HEK293 (cell line): ENCODE measurements around the gene CCR9.
A peak's percentile ranks its signal among the peaks of the same experiment; 100 is the strongest.

Source experiments
- CTCF ChIA-PET: fragments of 350-600 bp; formaldehyde crosslinking; extraction: SDS; loops from one replicate; lab custom pipeline; 2021; ENCODE audit warnings: antibody characterized with exemption; lab: Yijun Ruan, JAX
- POLR2A ChIA-PET: fragments of 300-600 bp; formaldehyde crosslinking; extraction: SDS; loops from one replicate; lab custom pipeline; 2020; ENCODE audit warnings: antibody characterized with exemption, inconsistent platforms; lab: Yijun Ruan, JAX
- H3K27ac ChIP-seq: fragments of 200-500 bp; sonication (Bioruptor generic); 2 replicates; pipeline ENCODE4 v1.5.1; 2014; ENCODE audit warnings: low read depth, low read length, control low read depth, inconsistent platforms; ENCODE audit errors: extremely low read depth
- H3K36me3 ChIP-seq, 2 experiments: fragments of 200-500 bp in 1 of 2; sonication (Bioruptor generic) in 1 of 2; 1 replicate in 1 of 2; 2 replicates in 1 of 2; pipeline ENCODE4 v1.5.1; 2014 to 2017; ENCODE audit warnings: inconsistent platforms in 2 of 2, low read length in 2 of 2; ENCODE audit not compliant: control insufficient read depth in 2 of 2, insufficient read depth in 1 of 2
- H3K4me1 ChIP-seq: fragments of 200-500 bp; sonication (Bioruptor generic); 2 replicates; pipeline ENCODE4 v1.5.1; 2014; ENCODE audit warnings: mild to moderate bottlenecking, low read length, inconsistent platforms; ENCODE audit not compliant: control insufficient read depth, insufficient read depth
- H3K4me3 ChIP-seq: 2 replicates; pipeline ENCODE4 v1.5.1; 2011; ENCODE audit warnings: low read depth, mild to moderate bottlenecking, control low read depth, low read length, moderate library complexity
- H3K9me3 ChIP-seq: fragments of 200-500 bp; sonication (Bioruptor generic); 2 replicates; pipeline ENCODE4 v1.5.1; 2014; ENCODE audit warnings: low read depth, low read length, inconsistent platforms; ENCODE audit not compliant: control insufficient read depth, insufficient read depth
- EGR2 ChIP-seq: fragments of 450-650 bp; formaldehyde crosslinking; IDR thresholded peaks from 2 replicates; pipeline ENCODE4 v1.5.1; 2016; ENCODE audit warnings: low read depth, missing biosample characterization, missing genetic modification characterization
- ZFHX2 ChIP-seq: fragments of 450-650 bp; formaldehyde crosslinking; conservative IDR thresholded peaks from 2 replicates; pipeline ENCODE4 v1.5.1; 2016; ENCODE audit warnings: missing biosample characterization, missing genetic modification characterization
- ZNF121 ChIP-seq: fragments of 450-650 bp; formaldehyde crosslinking; IDR thresholded peaks from 2 replicates; pipeline ENCODE4 v1.5.1; 2016; ENCODE audit warnings: missing biosample characterization, missing genetic modification characterization
- ZNF175 ChIP-seq: fragments of 450-650 bp; formaldehyde crosslinking; IDR thresholded peaks from 2 replicates; pipeline ENCODE4 v1.5.1; 2016; ENCODE audit warnings: missing biosample characterization, missing genetic modification characterization
- ZNF391 ChIP-seq: fragments of 450-650 bp; formaldehyde crosslinking; IDR thresholded peaks from 2 replicates; pipeline ENCODE4 v1.5.1; 2016; ENCODE audit warnings: low read depth, missing biosample characterization, missing genetic modification characterization, borderline replicate concordance
- ZNF394 ChIP-seq: fragments of 450-650 bp; formaldehyde crosslinking; IDR thresholded peaks from 2 replicates; pipeline ENCODE4 v1.5.1; 2016; ENCODE audit warnings: missing biosample characterization, missing genetic modification characterization, mild to moderate bottlenecking, moderate library complexity, borderline replicate concordance
- ZNF48 ChIP-seq: fragments of 450-650 bp; formaldehyde crosslinking; IDR thresholded peaks from 2 replicates; pipeline ENCODE4 v1.5.1; 2016; ENCODE audit warnings: missing biosample characterization, missing genetic modification characterization
- ZNF555 ChIP-seq: fragments of 450-650 bp; formaldehyde crosslinking; conservative IDR thresholded peaks from 2 replicates; pipeline ENCODE4 v1.5.1; 2017; ENCODE audit warnings: missing biosample characterization, mild to moderate bottlenecking, missing genetic modification characterization, inconsistent platforms
- ZNF629 ChIP-seq: fragments of 450-650 bp; formaldehyde crosslinking; IDR thresholded peaks from 2 replicates; pipeline ENCODE4 v1.5.1; 2017; ENCODE audit warnings: missing biosample characterization, missing genetic modification characterization
- ZNF660 ChIP-seq: fragments of 450-650 bp; IDR thresholded peaks from 2 replicates; pipeline ENCODE4 v1.5.1; 2018; ENCODE audit warnings: missing biosample characterization, mild to moderate bottlenecking, missing genetic modification characterization
- ZNF76 ChIP-seq: fragments of 450-650 bp; formaldehyde crosslinking; IDR thresholded peaks from 2 replicates; pipeline ENCODE4; 2016; ENCODE audit warnings: low read depth, missing biosample characterization, missing genetic modification characterization, borderline replicate concordance
- ZSCAN23 ChIP-seq: fragments of 450-650 bp; formaldehyde crosslinking; IDR thresholded peaks from 2 replicates; pipeline ENCODE4 v1.5.1; 2016; ENCODE audit warnings: missing biosample characterization, missing genetic modification characterization
- TF ChIP-seq, protein P1 (sequence below): fragments of 450-650 bp; formaldehyde crosslinking; IDR thresholded peaks from 2 replicates; pipeline ENCODE4 v1.5.1; 2016; ENCODE audit warnings: missing biosample characterization, missing genetic modification characterization
- TF ChIP-seq, protein P2 (sequence below): fragments of 450-650 bp; formaldehyde crosslinking; IDR thresholded peaks from 2 replicates; pipeline ENCODE4 v1.5.1; 2016; ENCODE audit warnings: missing biosample characterization, missing genetic modification characterization, borderline replicate concordance
- TF ChIP-seq, protein P3 (sequence below): fragments of 450-650 bp; formaldehyde crosslinking; IDR thresholded peaks from 2 replicates; pipeline ENCODE4 v1.5.1; 2016; ENCODE audit warnings: missing biosample characterization, missing genetic modification characterization
- TF ChIP-seq, protein P4 (sequence below): fragments of 450-650 bp; formaldehyde crosslinking; IDR thresholded peaks from 2 replicates; pipeline ENCODE4 v1.5.1; 2016; ENCODE audit warnings: missing biosample characterization, missing genetic modification characterization
- TF ChIP-seq, protein P5 (sequence below): fragments of 450-650 bp; formaldehyde crosslinking; IDR thresholded peaks from 2 replicates; pipeline ENCODE4 v1.5.1; 2016; ENCODE audit warnings: missing biosample characterization, missing genetic modification characterization, borderline replicate concordance
- TF ChIP-seq, protein P6 (sequence below): fragments of 450-650 bp; formaldehyde crosslinking; IDR thresholded peaks from 2 replicates; pipeline ENCODE4 v1.5.1; 2017; ENCODE audit warnings: missing biosample characterization, missing genetic modification characterization

Gene CCR9

DNA sequence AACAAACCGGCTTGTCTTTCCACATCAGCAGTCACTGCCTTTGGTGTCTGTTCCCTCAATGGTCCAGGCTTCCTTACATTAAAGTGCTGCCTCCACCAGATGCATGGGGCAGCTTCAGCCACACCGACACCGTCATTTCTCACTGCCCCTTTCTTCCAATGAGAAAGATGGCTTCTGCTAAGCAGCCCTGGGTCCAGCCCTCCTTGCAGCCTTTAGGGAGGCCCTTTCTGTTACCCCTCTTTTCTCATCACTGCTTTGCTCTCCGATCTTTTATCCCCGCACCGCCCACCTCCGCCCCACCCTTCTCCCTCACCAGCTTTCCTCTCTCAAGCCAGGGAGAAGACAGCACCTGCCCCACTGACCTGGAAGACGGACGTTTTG is 28.7 kb downstream of the CCR9 start:
- H3K4me1 ChIP-seq, result no peaks in the 10 kb centered on the region
- peaks cover 0 to 8% of the 10 kb centered on the region in 2 experiments; a peak in 1 of 3 replicates for H3K36me3 ChIP-seq
- ChIA-PET POLR2A (no interaction called here), CTCF (no interaction called here)
- H3K9me3 ChIP-seq, result no peaks in the 10 kb centered on the region
- H3K4me3 ChIP-seq, result no peak overlapping the region
- no peak overlapping the region for H3K27ac ChIP-seq
- TF ChIP-seq, protein P1, sequence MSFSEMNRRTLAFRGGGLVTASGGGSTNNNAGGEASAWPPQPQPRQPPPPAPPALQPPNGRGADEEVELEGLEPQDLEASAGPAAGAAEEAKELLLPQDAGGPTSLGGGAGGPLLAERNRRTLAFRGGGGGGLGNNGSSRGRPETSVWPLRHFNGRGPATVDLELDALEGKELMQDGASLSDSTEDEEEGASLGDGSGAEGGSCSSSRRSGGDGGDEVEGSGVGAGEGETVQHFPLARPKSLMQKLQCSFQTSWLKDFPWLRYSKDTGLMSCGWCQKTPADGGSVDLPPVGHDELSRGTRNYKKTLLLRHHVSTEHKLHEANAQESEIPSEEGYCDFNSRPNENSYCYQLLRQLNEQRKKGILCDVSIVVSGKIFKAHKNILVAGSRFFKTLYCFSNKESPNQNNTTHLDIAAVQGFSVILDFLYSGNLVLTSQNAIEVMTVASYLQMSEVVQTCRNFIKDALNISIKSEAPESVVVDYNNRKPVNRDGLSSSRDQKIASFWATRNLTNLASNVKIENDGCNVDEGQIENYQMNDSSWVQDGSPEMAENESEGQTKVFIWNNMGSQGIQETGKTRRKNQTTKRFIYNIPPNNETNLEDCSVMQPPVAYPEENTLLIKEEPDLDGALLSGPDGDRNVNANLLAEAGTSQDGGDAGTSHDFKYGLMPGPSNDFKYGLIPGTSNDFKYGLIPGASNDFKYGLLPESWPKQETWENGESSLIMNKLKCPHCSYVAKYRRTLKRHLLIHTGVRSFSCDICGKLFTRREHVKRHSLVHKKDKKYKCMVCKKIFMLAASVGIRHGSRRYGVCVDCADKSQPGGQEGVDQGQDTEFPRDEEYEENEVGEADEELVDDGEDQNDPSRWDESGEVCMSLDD, result no peak
- TF ChIP-seq ZNF76 (tag by site-specific recombination) (no peak), ZNF555 (tag by site-specific recombination) (no peak), ZNF394 (no peak)
- TF ChIP-seq, protein P2, sequence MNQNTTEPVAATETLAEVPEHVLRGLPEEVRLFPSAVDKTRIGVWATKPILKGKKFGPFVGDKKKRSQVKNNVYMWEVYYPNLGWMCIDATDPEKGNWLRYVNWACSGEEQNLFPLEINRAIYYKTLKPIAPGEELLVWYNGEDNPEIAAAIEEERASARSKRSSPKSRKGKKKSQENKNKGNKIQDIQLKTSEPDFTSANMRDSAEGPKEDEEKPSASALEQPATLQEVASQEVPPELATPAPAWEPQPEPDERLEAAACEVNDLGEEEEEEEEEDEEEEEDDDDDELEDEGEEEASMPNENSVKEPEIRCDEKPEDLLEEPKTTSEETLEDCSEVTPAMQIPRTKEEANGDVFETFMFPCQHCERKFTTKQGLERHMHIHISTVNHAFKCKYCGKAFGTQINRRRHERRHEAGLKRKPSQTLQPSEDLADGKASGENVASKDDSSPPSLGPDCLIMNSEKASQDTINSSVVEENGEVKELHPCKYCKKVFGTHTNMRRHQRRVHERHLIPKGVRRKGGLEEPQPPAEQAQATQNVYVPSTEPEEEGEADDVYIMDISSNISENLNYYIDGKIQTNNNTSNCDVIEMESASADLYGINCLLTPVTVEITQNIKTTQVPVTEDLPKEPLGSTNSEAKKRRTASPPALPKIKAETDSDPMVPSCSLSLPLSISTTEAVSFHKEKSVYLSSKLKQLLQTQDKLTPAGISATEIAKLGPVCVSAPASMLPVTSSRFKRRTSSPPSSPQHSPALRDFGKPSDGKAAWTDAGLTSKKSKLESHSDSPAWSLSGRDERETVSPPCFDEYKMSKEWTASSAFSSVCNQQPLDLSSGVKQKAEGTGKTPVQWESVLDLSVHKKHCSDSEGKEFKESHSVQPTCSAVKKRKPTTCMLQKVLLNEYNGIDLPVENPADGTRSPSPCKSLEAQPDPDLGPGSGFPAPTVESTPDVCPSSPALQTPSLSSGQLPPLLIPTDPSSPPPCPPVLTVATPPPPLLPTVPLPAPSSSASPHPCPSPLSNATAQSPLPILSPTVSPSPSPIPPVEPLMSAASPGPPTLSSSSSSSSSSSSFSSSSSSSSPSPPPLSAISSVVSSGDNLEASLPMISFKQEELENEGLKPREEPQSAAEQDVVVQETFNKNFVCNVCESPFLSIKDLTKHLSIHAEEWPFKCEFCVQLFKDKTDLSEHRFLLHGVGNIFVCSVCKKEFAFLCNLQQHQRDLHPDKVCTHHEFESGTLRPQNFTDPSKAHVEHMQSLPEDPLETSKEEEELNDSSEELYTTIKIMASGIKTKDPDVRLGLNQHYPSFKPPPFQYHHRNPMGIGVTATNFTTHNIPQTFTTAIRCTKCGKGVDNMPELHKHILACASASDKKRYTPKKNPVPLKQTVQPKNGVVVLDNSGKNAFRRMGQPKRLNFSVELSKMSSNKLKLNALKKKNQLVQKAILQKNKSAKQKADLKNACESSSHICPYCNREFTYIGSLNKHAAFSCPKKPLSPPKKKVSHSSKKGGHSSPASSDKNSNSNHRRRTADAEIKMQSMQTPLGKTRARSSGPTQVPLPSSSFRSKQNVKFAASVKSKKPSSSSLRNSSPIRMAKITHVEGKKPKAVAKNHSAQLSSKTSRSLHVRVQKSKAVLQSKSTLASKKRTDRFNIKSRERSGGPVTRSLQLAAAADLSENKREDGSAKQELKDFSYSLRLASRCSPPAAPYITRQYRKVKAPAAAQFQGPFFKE (tag by site-specific recombination), result no peak
- TF ChIP-seq, protein P3, sequence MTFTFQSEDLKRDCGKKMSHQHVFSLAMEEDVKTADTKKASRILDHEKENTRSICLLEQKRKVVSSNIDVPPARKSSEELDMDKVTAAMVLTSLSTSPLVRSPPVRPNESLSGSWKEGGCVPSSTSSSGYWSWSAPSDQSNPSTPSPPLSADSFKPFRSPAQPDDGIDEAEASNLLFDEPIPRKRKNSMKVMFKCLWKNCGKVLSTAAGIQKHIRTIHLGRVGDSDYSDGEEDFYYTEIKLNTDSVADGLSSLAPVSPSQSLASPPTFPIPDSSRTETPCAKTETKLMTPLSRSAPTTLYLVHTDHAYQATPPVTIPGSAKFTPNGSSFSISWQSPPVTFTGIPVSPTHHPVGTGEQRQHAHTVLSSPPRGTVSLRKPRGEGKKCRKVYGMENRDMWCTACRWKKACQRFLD (tag by site-specific recombination), result no peak

DNA sequence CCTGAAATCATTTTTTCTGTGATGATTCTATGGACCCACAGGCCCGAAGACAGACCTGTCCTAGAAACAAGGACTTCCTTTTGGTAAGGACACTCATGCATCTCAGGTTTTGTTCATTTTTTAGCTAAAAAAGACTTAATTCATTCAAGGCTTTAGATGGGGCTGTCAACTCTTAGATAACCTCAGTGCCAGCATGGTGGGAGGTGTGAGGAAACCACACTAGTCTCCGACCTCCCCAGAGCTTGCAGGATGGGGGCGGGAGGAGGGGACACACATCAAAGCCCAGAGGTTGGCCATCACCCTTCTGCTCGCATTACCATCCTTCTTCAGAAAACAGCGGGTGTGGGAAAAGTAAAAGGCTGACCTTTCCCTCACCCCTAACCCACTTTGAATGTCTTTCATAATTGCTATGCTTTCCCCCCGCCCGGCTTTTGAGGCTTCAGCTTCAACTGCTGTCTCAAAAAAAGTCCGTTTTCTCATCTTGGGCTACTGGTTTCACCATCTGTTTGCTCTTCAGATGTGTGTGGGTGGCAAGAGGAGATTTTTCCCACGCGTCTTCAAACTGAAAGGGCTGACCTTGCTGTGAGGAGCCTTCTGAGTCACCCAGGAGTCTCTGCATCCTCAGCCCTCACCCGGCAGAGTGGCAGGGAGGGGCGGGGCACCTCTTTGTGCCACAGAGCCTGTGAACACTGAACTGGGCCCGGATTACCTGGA is 29.3 kb downstream of the CCR9 start:
- H3K36me3 ChIP-seq, result peaks cover 0 to 14% of the 10 kb centered on the region in 2 experiments; a peak in 1 of 3 replicates
- H3K4me1 ChIP-seq, result no peaks in the 10 kb centered on the region
- no peak overlapping the region for H3K4me3 ChIP-seq
- ChIA-PET CTCF (no interaction called here), POLR2A (no interaction called here)
- H3K27ac ChIP-seq, result no peak overlapping the region
- no peaks in the 10 kb centered on the region for H3K9me3 ChIP-seq
- peak; percentile 71 for TF ChIP-seq EGR2 (tag by site-specific recombination)
- no peak for TF ChIP-seq ZSCAN23
- TF ChIP-seq, protein P4, sequence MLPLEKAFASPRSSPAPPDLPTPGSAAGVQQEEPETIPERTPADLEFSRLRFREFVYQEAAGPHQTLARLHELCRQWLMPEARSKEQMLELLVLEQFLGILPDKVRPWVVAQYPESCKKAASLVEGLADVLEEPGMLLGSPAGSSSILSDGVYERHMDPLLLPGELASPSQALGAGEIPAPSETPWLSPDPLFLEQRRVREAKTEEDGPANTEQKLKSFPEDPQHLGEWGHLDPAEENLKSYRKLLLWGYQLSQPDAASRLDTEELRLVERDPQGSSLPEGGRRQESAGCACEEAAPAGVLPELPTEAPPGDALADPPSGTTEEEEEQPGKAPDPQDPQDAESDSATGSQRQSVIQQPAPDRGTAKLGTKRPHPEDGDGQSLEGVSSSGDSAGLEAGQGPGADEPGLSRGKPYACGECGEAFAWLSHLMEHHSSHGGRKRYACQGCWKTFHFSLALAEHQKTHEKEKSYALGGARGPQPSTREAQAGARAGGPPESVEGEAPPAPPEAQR, result no peak
- TF ChIP-seq ZFHX2 (tag by site-specific recombination), result peak; percentile 79
- TF ChIP-seq ZNF391, result no peak
- TF ChIP-seq ZNF660 (tag by site-specific recombination), result no peak
- TF ChIP-seq ZNF175 (tag by site-specific recombination), result no peak
- TF ChIP-seq, protein P5, sequence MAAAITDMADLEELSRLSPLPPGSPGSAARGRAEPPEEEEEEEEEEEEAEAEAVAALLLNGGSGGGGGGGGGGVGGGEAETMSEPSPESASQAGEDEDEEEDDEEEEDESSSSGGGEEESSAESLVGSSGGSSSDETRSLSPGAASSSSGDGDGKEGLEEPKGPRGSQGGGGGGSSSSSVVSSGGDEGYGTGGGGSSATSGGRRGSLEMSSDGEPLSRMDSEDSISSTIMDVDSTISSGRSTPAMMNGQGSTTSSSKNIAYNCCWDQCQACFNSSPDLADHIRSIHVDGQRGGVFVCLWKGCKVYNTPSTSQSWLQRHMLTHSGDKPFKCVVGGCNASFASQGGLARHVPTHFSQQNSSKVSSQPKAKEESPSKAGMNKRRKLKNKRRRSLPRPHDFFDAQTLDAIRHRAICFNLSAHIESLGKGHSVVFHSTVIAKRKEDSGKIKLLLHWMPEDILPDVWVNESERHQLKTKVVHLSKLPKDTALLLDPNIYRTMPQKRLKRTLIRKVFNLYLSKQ (tag by site-specific recombination), result no peak
- TF ChIP-seq, protein P6, sequence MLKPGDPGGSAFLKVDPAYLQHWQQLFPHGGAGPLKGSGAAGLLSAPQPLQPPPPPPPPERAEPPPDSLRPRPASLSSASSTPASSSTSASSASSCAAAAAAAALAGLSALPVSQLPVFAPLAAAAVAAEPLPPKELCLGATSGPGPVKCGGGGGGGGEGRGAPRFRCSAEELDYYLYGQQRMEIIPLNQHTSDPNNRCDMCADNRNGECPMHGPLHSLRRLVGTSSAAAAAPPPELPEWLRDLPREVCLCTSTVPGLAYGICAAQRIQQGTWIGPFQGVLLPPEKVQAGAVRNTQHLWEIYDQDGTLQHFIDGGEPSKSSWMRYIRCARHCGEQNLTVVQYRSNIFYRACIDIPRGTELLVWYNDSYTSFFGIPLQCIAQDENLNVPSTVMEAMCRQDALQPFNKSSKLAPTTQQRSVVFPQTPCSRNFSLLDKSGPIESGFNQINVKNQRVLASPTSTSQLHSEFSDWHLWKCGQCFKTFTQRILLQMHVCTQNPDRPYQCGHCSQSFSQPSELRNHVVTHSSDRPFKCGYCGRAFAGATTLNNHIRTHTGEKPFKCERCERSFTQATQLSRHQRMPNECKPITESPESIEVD, result no peak
- TF ChIP-seq ZNF48 (tag by site-specific recombination), result no peak
- TF ChIP-seq ZNF121 (tag by site-specific recombination), result no peak
- TF ChIP-seq ZNF629 (tag by site-specific recombination), result no peak
- TF ChIP-seq, all 188 proteins: peak for 2
